SK-N-SH (cell line): ENCODE data around the gene SSPN. TPM values are rescaled to one million over a fixed set of nuclear protein-coding genes. Genes with fewer than 3 reads are reported as not detected.

Source experiments
- CTCF ChIA-PET: fragments of 300-600, 350-600 bp; formaldehyde crosslinking; extraction: SDS; loops from one replicate; lab custom pipeline; 2021; lab: Yijun Ruan, JAX
- POLR2A ChIA-PET: fragments of 350-600 bp; sonication (Branson Sonifier 250); formaldehyde crosslinking; extraction: SDS; loops from one replicate; lab custom pipeline; 2020; ENCODE audit warnings: antibody characterized with exemption, inconsistent platforms; lab: Yijun Ruan, JAX
- DNase-seq: peaks from one replicate; pipeline ENCODE4 v3.0.0; 2012
- H2AFZ ChIP-seq: fragments of 200-600 bp; sonication (generic); 2 replicates; pipeline ENCODE4 v1.8.1; 2016; ENCODE audit warnings: antibody characterized with exemption, mild to moderate bottlenecking, low read depth
- H3F3A ChIP-seq: fragments of 200-600 bp; sonication (generic); replicated peaks from 2 replicates; pipeline ENCODE3; 2016; ENCODE audit warnings: antibody characterized with exemption, mild to moderate bottlenecking; ENCODE audit not compliant: insufficient read depth
- H3K27ac ChIP-seq, 2 experiments: fragments of 200-500 bp in 1 of 2; fragments of 200-600 bp in 1 of 2; sonication (Bioruptor generic) in 1 of 2; sonication (generic), shearing (Covaris generic) in 1 of 2; 2 replicates each; pipeline versions ENCODE4 v1.5.1 to v1.6.1; 2014 to 2016; ENCODE audit warnings: low read depth in 2 of 2, inconsistent platforms in 1 of 2, low read length in 1 of 2, mild to moderate bottlenecking in 1 of 2, mixed read lengths in 1 of 2
- H3K27me3 ChIP-seq: fragments of 200-600 bp; sonication (generic), shearing (Covaris generic); 2 replicates; pipeline ENCODE4 v1.6.1; 2016; ENCODE audit warnings: mixed run types; ENCODE audit not compliant: insufficient read depth
- H3K36me3 ChIP-seq, 2 experiments: fragments of 200-500 bp in 1 of 2; fragments of 200-600 bp in 1 of 2; sonication (Bioruptor generic) in 1 of 2; sonication (generic) in 1 of 2; replicated peaks in 1 of 2; 2 replicates each; pipeline versions ENCODE3 to v1.5.1; 2014 to 2016; ENCODE audit warnings: low read length in 1 of 2, mild to moderate bottlenecking in 1 of 2; ENCODE audit not compliant: insufficient read depth in 2 of 2, control insufficient read depth in 1 of 2
- H3K4me1 ChIP-seq, 2 experiments: fragments of 200-500 bp in 1 of 2; fragments of 200-600 bp in 1 of 2; sonication (Bioruptor generic) in 1 of 2; sonication (generic), shearing (Covaris generic) in 1 of 2; 2 replicates each; pipeline versions ENCODE4 v1.5.1 to v1.6.1; 2014 to 2016; ENCODE audit warnings: low read depth in 1 of 2, low read length in 1 of 2, mixed run types in 1 of 2; ENCODE audit not compliant: insufficient read depth in 2 of 2, control insufficient read depth in 1 of 2
- H3K4me2 ChIP-seq: fragments of 200-600 bp; sonication (generic), shearing (Covaris generic); 2 replicates; pipeline ENCODE4 v1.6.1; 2017; ENCODE audit warnings: mixed run types
- H3K4me3 ChIP-seq, 2 experiments: fragments of 200-500 bp in 1 of 2; fragments of 200-600 bp in 1 of 2; sonication (Bioruptor generic) in 1 of 2; sonication (generic), shearing (Covaris generic) in 1 of 2; 2 replicates each; pipeline versions ENCODE4 v1.5.1 to v1.8.1; 2014 to 2016; ENCODE audit warnings: low read depth in 2 of 2, inconsistent platforms in 1 of 2, low read length in 1 of 2, mild to moderate bottlenecking in 1 of 2, mixed read lengths in 1 of 2, moderate library complexity in 1 of 2
- H3K79me2 ChIP-seq: fragments of 200-600 bp; sonication (generic); 2 replicates; pipeline ENCODE4 v1.8.1; 2017; ENCODE audit warnings: mild to moderate bottlenecking; ENCODE audit not compliant: insufficient read depth
- H3K9ac ChIP-seq: fragments of 200-600 bp; sonication (generic); 2 replicates; pipeline ENCODE4 v1.6.1; 2017; ENCODE audit warnings: mixed run types
- H3K9me2 ChIP-seq: fragments of 200-600 bp; sonication (generic); 2 replicates; pipeline ENCODE4 v1.6.1; 2017; ENCODE audit warnings: mixed run types
- H3K9me3 ChIP-seq: fragments of 200-600 bp; sonication (generic); 2 replicates; pipeline ENCODE4 v1.6.1; 2017; ENCODE audit warnings: mixed run types, mild to moderate bottlenecking, moderate library complexity
- H4K20me1 ChIP-seq: fragments of 200-600 bp; sonication (generic); 2 replicates; pipeline ENCODE4 v1.6.1; 2017; ENCODE audit warnings: mild to moderate bottlenecking, mixed run types; ENCODE audit not compliant: insufficient read depth
- CHD2 ChIP-seq: fragments of 150-350 bp; IDR thresholded peaks from 2 replicates; pipeline ENCODE4 v1.6.1; 2018; ENCODE audit warnings: low read length; ENCODE audit not compliant: partially characterized antibody
- EP300 ChIP-seq, 2 experiments: IDR thresholded peaks; 2 replicates each; pipeline versions ENCODE4 v1.4.0 to v1.6.1; 2012; ENCODE audit warnings: borderline replicate concordance in 1 of 2, low read depth in 1 of 2, low read length in 1 of 2
- EZH2phosphoT487 ChIP-seq: fragments of 200-600 bp; sonication (generic); IDR thresholded peaks from 2 replicates; pipeline ENCODE4 v1.6.1; 2017; ENCODE audit warnings: low read depth, mixed run types, mild to moderate bottlenecking, antibody characterized with exemption, moderate library complexity, borderline replicate concordance
- FOSL2 ChIP-seq: IDR thresholded peaks from 2 replicates; pipeline ENCODE4 v1.4.0; 2012; ENCODE audit warnings: low read depth, mild to moderate bottlenecking, moderate library complexity, borderline replicate concordance
- FOXJ3 ChIP-seq: sonication (generic); formaldehyde crosslinking; IDR thresholded peaks from 2 replicates; pipeline ENCODE4 v1.5.1; 2020; ENCODE audit warnings: mild to moderate bottlenecking, missing genetic modification reagents
- GABPA ChIP-seq: IDR thresholded peaks from 2 replicates; pipeline ENCODE4 v1.4.0; 2012; ENCODE audit warnings: low read depth, mild to moderate bottlenecking
- GATA2 ChIP-seq: sonication (generic); formaldehyde crosslinking; IDR thresholded peaks from 2 replicates; pipeline ENCODE4 v1.5.0; 2020; ENCODE audit warnings: mild to moderate bottlenecking, missing genetic modification reagents
- POLR2AphosphoS5 ChIP-seq: IDR thresholded peaks from 2 replicates; pipeline ENCODE4 v1.6.1; 2012; ENCODE audit warnings: low read depth, low read length
- RAD21 ChIP-seq: IDR thresholded peaks from 2 replicates; pipeline ENCODE4 v1.6.1; 2012; ENCODE audit warnings: mild to moderate bottlenecking, low read length
- RCOR1 ChIP-seq: fragments of 150-350 bp; IDR thresholded peaks from 2 replicates; pipeline ENCODE4 v1.6.1; 2017; ENCODE audit warnings: antibody characterized with exemption, low read length
- REST ChIP-seq: IDR thresholded peaks from 2 replicates; pipeline ENCODE4 v1.6.1; 2012; ENCODE audit warnings: mild to moderate bottlenecking, low read depth, low read length, moderate library complexity
- RXRA ChIP-seq: IDR thresholded peaks from 2 replicates; pipeline ENCODE4 v1.4.0; 2012; ENCODE audit warnings: low read depth, mild to moderate bottlenecking, borderline replicate concordance
- SMC3 ChIP-seq: IDR thresholded peaks from 2 replicates; pipeline ENCODE4 v1.6.1; 2012; ENCODE audit warnings: low read depth, low read length, improper control_type of control experiment
- TAF1 ChIP-seq: IDR thresholded peaks from 2 replicates; pipeline ENCODE4 v1.6.1; 2012; ENCODE audit warnings: low read depth, mild to moderate bottlenecking, low read length, moderate library complexity, borderline replicate concordance
- TEAD4 ChIP-seq: IDR thresholded peaks from 2 replicates; pipeline ENCODE4 v1.4.0; 2012; ENCODE audit warnings: mild to moderate bottlenecking, borderline replicate concordance; ENCODE audit not compliant: insufficient read depth
- USF1 ChIP-seq: IDR thresholded peaks from 2 replicates; pipeline ENCODE4 v1.4.0; 2012; ENCODE audit warnings: low read depth, borderline replicate concordance
- WGBS: methylation state at CpG from one replicate; pipeline ENCODE4 v1.1.6; 2017; ENCODE audit warnings: low lambda C conversion rate; 5-methylcytosine and 5-hydroxymethylcytosine counted together
- polyA plus RNA-seq, 3 experiments: library from polyadenylated mRNA; depleted of rRNA; stranded (reverse); fragments of >200 nt; gene quantifications; 2 replicates each; pipeline ENCODE4 v1.2.3, GENCODE V29; 2012

SSPN gene
- polyA plus RNA-seq, 1 of the 3 experiments (the other 2 are of a cell fraction): 5.9 TPM

GRCh38 chr12:26247873-26248272, 52.5 kb downstream of the SSPN start:
- H3K9me2 ChIP-seq: no peaks in the 10 kb centered on the region
- 54% methylated on average over 4 of the region's 4 CpGs for WGBS
- TF ChIP-seq USF1 (no peak), EZH2phosphoT487 (no peak), FOXJ3 (CRISPR knock-in tag) (no peak), POLR2AphosphoS5 (no peak), SMC3 (no peak), TEAD4 (no peak), TAF1 (no peak), GATA2 (CRISPR knock-in tag) (no peak), RAD21 (no peak), EP300 (IDR thresholded peaks at IDR 0.05; ENCODE audit: borderline replicate concordance in 1 of 2, low read depth in 1 of 2, low read length in 1 of 2) (no peak), CHD2 (no peak), RCOR1 (no peak)
- H3K36me3 ChIP-seq: no peaks in the 10 kb centered on the region
- ChIA-PET CTCF (no interaction called here), POLR2A (no interaction called here)
- H3K27ac ChIP-seq: no peak overlapping the region
- peaks cover 0 to 5% of the 10 kb centered on the region in 2 experiments; a peak in 1 of 4 replicates for H3K4me1 ChIP-seq
- no peak overlapping the region for H2AFZ ChIP-seq
- no peak overlapping the region for H3K4me3 ChIP-seq
- H3K27me3 ChIP-seq: no peaks in the 10 kb centered on the region
- DNase-seq: no peak
- no peak overlapping the region for H3K4me2 ChIP-seq
- no peaks in the 10 kb centered on the region for H3K79me2 ChIP-seq
- H3K9ac ChIP-seq: no peak overlapping the region
- no peaks in the 10 kb centered on the region for H3K9me3 ChIP-seq
- no peaks in the 10 kb centered on the region for H3F3A ChIP-seq
- no peaks in the 10 kb centered on the region for H4K20me1 ChIP-seq

- no peaks in the 10 kb centered on the region for H3F3A ChIP-seq
- no peaks in the 10 kb centered on the region for H3K9me2 ChIP-seq
- POLR2A ChIA-PET: no interaction called here
- no peak overlapping the region for H3K27ac ChIP-seq
- 82% methylated on average over 3 of the region's 3 CpGs for WGBS
- no peak for DNase-seq
- 0 out of 2 replicates have a peak, but pooled peaks cover 9% of the 10 kb centered on the region for H3K9me3 ChIP-seq
- no peak overlapping the region for H3K4me3 ChIP-seq
- H3K4me2 ChIP-seq: no peak overlapping the region
- H3K27me3 ChIP-seq: no peaks in the 10 kb centered on the region
- no peaks in the 10 kb centered on the region for H3K36me3 ChIP-seq
- no peaks in the 10 kb centered on the region for H3K4me1 ChIP-seq
- CTCF ChIA-PET: no interaction called here
- no peak overlapping the region for H2AFZ ChIP-seq
- H4K20me1 ChIP-seq: no peaks in the 10 kb centered on the region
- H3K9ac ChIP-seq: no peak overlapping the region
- TF ChIP-seq REST (no peak), GABPA (no peak), FOSL2 (no peak), FOXJ3 (CRISPR knock-in tag) (no peak), RXRA (no peak), EP300 (IDR thresholded peaks at IDR 0.05; ENCODE audit: borderline replicate concordance in 1 of 2, low read depth in 1 of 2, low read length in 1 of 2) (no peak)
- H3K79me2 ChIP-seq: no peaks in the 10 kb centered on the region
Measured at GRCh38 chr12:26250801-26251200, 55.4 kb downstream of the SSPN start.
